HG03520 (cell line): ENCODE data around the gene ADAMTS12.

ENCODE experiments used
- ATAC-seq: cut with Tn5 transposase; IDR thresholded peaks from one replicate; pipeline ENCODE4 v1.9.1; 2021; ENCODE audit warnings: mild to moderate bottlenecking, moderate library complexity; ENCODE audit not compliant: unreplicated experiment

The ADAMTS12 gene

DNA sequence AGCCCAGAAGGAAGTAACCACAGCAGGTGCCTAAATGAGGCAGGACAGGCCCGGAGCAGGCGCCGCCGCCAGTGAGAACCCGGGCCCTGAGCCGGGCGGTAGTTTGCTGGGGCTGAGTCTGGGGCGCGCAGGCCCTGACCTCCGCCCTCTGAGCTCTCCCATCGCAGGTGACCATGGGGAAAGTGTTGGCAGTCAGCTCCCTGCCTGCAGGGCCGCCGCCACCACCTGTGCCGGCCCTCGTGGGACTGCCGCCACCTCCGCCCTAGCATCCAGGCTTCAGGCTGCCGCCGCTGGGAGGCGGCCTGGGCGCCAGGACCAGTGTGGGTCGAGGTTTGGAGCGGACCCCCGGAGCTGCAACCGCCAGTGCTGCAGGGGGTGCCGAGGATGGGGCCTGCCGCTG lies 389.9 kb downstream of the ADAMTS12 start:
- ATAC-seq: no peak

DNA sequence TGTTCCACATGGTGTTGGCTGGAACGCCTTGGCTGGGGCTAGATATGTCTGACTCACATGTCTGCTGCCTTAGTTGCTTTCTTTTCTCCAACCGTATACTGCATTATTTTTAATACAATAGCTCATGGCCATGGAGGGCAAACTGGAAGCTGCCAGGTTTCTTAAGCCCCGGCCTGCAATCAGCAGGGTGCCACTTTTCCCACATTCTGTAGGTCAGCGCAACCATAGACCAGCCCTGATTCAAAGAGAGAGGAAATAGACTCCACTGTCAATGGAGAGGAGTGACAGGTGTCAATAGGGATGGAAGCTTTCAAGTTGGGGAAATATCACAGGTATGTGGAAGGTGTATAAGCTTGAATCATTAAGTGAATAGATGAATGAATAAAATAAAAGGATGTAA lies 390.5 kb downstream of the ADAMTS12 start:
- no peak for ATAC-seq

DNA sequence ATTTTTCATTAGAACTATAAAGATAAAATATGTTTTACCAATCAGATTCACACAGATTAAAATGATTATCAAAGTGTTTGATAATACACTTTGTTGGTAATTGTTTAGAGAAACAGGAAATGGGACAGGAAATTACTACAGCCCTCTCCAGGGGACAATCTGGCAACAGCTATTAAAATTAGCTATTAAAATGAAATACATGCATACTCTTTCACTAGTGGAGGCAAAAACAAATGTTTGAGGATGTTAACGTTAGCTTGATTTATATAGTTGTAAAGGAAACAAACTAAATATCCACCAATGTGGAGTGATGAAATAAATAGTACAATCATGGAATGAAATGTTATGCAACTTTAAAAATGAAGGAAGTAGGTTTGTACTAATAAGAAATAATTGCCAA lies 397.3 kb downstream of the ADAMTS12 start:
- no peak for ATAC-seq

DNA sequence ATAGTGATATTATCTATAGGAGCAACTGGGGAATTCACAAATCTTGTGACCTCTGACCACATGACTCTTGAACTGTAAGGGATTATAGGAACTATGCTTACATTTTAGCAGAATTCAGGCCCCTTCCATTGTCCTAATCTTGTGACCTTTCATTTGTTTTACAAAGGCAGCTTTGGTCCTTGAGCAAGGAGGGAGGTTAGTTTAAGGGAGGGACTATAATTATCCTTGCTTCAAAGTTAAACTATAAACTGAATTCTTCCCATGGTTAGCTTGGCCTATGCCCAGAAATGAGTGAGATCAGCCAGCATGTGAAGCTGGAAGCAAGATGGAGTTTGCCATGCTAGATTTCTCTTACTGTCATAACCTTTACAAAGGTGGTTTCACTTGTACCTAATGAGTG lies 399.8 kb downstream of the ADAMTS12 start:
- ATAC-seq: no peak

DNA sequence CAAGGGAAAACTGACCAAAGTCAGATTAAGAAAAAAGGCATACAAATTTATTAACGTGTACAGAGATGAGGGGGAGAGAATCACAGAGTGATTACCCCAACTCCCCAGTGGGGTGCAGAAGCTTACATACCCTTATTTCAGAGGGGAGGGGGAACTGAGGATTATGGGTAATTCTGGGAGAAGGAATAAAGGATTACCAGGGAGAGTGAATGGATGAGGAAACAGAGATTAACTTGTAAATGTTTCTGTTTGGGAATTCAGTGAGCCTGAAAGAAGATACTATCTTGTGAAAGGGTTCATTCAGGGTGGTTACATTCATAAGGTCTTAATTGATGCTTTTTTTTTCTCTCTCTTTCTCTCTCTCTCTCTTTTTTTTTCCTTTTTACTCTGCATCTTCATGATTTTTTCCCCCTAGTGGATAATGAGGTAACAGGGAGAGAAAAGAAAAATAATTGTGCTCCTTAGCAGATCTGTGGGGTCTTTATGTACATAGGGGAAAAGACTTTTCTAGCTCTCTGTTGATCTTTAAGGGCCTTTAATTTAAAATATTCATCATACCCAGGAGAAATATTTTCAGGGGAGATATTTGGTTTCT lies 401.6 kb downstream of the ADAMTS12 start:
- no peak for ATAC-seq

DNA sequence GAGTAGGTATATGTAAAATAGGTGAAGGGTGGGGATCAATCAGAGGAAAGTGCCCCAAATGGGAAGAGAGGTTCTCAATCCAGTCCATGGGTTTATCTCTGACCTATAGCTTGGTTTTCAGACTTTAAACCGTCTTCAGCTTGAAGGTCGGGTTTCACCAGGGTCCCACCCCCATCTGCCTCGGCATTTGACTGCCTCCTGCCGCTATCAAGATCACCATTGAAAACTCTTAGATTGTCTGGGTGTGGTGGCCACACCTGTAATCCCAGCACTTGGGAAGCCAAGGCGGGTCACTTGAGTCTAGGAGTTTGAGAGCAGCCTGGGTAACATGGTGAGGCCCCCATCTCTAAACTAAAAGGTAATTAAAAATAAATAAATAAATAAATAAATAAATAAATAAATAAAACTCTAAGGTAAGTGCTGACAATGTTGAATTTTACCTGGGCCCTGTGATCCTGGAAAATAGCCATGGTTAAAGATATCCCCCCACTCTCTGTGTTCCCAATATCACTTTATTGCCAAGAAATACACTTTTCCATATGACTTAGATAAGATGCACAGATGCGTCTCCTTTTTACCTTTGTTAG lies 402.2 kb downstream of the ADAMTS12 start:
- no peak for ATAC-seq

DNA sequence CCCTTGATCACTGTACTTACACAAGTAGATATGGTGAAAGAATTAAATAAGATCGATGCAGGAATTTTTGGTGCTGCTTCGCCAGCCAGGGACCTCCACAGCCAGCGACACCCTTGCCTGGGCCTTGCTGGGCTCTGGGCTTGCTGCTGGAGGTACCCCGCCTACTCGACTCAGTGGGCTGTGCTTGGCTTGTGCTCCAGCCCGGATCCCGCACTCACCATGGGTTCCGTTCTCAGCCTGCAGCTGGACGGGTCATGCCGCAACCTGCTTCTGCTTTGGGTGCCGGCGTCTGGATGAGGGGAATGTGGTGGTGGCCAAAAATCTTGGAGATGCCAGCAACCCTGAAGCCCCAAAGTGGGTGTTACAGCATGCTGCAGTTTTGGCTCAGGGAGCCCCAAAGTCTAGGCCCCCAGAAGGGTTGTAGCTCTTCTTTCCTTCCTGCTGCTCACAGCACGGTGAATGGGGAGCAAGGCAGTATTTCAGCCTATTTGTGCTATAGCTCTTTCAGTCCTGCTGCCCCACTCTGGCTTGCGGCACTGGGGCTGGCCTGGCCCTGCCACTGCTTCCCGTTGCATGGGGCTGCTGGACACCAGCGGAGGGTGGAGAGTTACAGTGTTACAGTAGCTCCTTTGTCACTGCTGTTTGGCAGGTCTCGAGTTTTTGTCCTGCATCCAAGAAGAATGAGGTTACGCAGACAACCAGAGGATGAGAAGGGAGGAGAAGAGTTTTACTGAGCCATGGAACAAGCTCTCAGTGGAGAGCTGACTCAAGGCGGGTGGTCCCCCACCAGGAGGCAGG lies 403.0 kb downstream of the ADAMTS12 start:
- ATAC-seq: no peak

DNA sequence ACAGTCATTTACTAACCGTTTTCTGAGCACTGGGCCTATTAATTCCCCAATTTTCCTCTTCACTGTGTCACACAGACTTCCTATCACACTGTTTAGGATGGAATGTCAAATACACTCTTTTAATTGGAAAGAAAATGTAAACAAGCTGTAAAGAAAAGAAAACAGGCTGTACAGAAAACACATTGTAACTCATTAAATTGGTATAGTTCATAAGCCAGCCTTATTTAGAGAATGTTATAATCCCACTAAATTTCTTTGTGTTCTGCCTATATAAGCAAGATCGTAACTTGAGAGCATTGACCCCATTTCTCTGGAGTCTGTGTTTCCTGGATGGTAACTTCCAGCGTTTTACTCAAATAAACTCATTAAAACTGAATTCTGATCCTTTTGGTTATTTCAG lies 404.6 kb downstream of the ADAMTS12 start:
- ATAC-seq: no peak

DNA sequence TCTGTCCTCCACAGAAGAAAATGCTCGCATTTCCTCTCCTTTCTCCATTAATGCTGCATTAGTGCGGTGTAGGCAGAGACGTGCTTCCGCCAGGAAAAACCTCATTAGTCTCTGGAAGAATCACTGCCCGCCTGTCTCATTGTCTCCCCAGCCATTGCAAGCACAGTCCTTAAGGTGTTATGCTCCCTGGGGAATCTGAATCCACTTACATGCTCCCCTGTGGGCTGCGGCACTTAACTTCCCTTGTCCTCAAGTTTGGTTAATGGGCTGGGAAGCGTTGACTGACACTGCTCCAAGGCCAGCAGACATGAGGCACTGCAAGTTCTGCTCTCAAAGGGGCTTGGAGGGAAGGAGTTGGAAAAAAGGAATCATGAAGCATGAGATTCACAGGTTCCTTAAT lies 409.5 kb downstream of the ADAMTS12 start:
- no peak for ATAC-seq

DNA sequence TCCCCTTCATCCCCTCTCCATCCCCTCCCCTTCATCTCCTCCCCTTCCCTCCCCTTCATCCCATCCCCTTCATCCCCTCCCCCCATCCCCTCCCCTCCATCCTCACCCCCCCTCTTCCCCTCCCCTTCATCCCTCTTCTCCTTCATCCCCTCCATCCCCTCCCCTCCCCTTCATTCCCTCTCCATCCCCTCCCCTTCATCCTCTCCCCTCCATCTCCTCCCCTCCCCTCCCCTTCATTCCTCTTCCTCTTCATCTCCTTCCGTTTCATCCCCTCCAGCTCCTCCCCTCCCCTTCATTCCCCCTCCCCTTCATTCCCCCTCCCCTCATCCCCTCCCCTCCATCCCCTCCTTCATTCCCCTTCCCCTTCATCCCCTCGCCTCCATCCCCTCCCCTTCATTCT lies 410.9 kb downstream of the ADAMTS12 start:
- ATAC-seq: no peak

DNA sequence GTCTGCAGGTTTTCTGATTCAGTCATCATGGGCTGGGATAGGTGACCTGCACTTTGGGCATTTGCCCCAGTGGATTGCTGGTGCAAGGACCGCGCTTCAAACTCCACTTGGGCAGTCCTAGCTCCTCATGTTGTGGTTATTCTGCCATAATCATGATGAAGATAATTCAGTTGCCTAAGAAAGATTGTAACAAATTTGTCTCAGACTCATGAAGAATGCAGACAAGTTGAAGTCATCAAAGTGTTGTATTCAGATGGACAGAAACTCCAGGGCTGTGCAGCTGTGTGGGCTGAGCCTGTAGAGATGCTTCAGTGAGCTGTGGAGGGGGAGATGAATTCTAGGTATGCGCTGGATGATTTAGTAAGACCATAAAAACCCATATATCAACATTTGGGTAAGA lies 412.5 kb downstream of the ADAMTS12 start:
- no peak for ATAC-seq

DNA sequence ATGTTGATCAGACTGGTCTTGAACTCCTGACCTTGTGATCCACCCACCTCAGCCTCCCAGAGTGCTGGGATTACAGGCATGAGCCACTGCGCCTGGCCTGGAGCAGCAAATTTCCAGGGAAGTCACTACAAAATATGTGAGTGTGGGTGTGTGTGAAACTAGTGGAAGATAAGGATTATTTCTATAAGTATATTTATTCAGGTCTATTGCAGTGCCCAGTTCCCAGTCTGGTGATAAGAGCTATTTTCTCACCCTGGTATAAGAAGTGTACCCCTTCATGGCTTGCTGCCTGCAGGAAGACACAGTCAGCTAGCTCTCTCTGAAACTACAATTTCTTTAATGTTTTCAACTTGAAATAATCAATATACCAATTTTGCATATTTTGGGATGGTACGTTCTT lies 414.0 kb downstream of the ADAMTS12 start:
- ATAC-seq: no peak

DNA sequence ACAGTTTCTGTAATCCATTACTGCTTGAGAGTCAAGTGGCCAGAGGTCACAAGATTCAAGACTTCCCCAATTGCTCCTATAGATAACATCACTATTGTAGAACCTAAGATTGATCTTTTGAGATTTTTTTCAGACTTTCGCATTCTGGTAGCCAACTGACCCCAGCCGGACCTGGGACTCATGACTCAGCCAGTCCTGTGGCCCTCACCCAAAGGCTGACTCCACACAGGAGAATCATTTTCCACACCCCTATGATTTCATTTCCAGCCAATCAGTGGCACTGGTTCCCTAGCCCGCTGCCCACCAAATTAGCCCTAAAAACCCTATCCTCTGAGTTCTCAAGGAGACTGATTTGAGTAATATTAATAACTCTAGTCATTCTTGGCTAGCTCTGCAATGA lies 414.8 kb downstream of the ADAMTS12 start:
- ATAC-seq: no peak

DNA sequence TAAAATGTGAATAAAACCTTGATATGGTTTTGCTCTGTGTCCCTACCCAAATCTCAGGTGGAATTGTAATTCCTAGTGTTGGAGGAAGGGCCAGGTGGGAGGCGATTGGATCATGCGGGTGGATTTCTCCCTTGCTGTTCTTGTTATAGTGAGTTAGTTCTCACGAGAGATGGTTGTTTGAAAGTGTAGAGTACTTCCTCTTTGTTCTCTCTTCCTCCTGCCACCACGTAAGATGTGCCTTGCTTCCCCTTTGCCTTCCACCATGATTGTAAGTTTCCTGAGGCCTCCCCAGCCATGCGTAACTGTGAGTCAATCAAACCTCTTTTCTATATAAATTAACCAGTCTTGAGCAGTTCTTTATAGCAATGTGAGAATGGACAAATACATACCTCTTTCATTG lies 416.1 kb downstream of the ADAMTS12 start:
- no peak for ATAC-seq

DNA sequence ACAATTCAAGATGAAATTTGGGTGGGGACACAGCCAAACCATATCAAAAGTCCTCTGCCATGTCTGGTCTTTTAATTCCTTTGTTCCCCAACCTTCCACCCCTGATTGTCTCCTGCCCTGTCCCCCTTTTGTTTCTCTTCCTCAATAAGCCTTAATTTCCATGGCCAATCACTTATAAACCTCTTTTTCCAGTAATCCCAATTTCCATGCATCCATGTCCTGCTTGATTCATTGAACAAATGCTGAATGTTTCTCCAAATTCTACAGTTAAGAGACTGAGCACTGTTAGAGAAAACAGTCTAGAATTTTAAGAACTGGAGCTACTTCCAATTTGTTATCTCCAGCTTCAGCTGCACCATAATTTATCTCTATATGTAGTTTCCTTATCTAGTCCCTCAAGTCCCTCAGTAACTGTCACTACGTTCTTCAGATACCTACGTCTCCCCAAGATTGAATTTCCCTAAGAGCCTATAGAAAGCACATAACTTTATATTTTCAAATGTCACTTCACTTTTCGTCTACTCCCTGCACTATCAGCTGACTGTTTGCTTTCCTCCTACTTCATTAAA lies 416.8 kb downstream of the ADAMTS12 start:
- ATAC-seq: no peak

DNA sequence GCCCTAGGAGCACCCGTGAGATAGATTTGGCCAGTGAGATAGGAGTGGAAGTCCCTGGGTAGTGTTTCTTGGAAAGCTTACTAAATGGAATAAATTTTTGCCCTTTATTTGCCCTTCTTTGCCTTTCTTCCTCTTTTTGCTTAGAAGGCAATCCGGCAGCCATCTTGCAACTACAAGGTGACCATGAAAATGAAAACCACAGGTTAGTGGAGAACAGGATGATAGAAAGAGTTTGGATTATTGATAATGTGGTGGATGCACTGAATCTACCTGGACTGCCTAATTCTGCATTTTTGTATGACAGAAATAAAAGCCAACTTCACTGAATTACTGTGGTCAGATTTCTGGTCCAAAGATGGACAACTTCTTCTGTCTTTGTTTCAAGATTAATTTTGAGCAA lies 417.8 kb downstream of the ADAMTS12 start:
- no peak for ATAC-seq
